Measurements from ENCODE around the gene PPFIBP1.

The PPFIBP1 gene

DNA sequence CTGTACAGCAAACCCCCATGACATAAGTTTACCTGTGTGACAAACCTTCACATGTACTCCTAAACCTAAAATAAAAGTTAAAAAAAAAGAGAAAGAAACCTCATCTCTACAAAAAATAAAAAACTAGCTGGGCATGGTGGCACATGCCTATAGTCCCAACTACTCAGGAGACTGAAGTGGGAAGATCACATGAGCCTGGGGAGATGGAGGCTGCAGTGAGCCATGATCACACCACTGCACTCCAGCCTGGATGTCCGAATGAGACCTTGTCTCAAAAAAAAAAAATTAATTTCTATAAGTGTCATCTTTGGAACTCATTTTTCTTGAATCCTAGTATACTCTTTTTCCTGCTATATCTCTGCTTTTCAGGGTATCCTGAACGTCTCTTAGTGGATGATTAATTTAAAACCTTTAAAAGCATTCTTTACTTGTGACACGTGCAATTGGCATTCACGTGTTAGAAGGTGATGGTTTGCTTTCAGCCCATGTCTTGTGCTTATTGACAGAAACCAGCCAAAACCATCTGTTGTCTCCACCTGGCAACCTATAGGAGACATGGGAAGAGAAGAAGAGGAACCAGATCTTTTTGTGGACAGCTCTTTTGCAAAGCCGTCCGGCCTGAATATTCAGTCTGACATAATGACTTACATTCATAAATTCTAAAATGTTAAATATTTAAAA lies 30.6 kb upstream of the PPFIBP1 start:
- TF ChIP-seq EZH2 (IDR thresholded peaks at IDR 0.05) (no peak), POLR2AphosphoS5 (IDR thresholded peaks at IDR 0.05; ENCODE audit: borderline replicate concordance, low read depth, low read length) (no peak), FOXP2 (optimal IDR thresholded peaks at IDR 0.05; ENCODE audit: control extremely low read depth, extremely low read length, insufficient read depth) (no peak)
- no peak for DNase-seq (ENCODE audit: low read depth, low spot score)
- H3K27ac ChIP-seq, result no peak overlapping the region

DNA sequence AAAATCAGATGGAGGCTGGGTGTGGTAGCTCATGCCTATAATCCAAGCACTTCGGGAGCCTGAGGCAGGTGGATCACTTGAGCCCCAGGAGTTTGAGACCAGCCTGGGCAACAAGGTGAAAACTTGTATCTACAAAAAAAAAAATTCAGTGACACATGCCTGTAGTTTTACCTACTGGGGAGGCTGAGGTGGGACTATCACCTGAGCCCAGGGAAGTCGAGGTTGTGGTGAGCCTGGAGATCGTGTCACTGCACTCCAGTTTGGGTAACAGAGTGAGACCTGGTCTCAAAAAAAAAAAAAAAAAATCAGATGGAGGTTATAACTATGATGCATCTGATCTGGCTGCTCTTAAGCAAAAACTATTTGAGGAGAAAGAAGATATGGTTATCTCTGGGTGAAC lies 26.6 kb upstream of the PPFIBP1 start:
- TF ChIP-seq POLR2AphosphoS5 (IDR thresholded peaks at IDR 0.05; ENCODE audit: borderline replicate concordance, low read depth, low read length), result no peak
- TF ChIP-seq FOXP2 (optimal IDR thresholded peaks at IDR 0.05; ENCODE audit: control extremely low read depth, extremely low read length, insufficient read depth), result no peak
- TF ChIP-seq EZH2 (IDR thresholded peaks at IDR 0.05), result no peak
- no peaks in the 10 kb centered on the region for H3K9me3 ChIP-seq (ENCODE audit: low read depth, low read length)
- no peaks in the 10 kb centered on the region for H3K36me3 ChIP-seq (ENCODE audit: insufficient read depth, low read length)
- DNase-seq (ENCODE audit: low read depth, low spot score), result no peak
- H3K9ac ChIP-seq (ENCODE audit: insufficient read length), result no peak overlapping the region
- no peak overlapping the region for H3K27ac ChIP-seq
- H3K4me3 ChIP-seq, result no peak overlapping the region

More for the DNA sequence above, 30.6 kb upstream of the PPFIBP1 start:
- Histone ChIP-seq H3K9me3 (ENCODE audit: low read depth, low read length) (no peaks in the 10 kb centered on the region), H3K9ac (ENCODE audit: insufficient read length) (no peak overlapping the region), H3K36me3 (ENCODE audit: insufficient read depth, low read length) (no peaks in the 10 kb centered on the region), H3K4me3 (no peak overlapping the region)

DNA sequence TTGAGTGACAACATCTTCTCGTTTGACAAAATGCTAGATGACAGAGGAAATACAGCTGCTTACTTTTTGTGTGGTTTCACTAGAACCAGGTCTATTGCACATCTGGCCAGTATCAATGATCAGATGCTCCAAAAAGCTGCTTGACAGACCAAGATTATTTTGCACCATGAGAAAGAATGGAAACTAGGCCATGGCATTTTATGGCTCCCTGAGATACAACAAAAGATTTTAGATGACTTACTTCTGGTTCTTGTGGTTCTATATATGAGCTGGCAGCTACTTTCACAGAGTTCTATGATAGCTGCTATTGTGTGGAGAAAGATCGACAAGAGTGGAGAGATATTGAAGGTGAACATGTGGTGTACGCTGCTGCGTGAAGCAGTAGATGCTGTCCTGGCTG lies 25.9 kb upstream of the PPFIBP1 start:
- Histone ChIP-seq H3K9ac (ENCODE audit: insufficient read length) (no peak overlapping the region), H3K36me3 (ENCODE audit: insufficient read depth, low read length) (no peaks in the 10 kb centered on the region), H3K9me3 (ENCODE audit: low read depth, low read length) (no peaks in the 10 kb centered on the region), H3K27ac (no peak overlapping the region), H3K4me3 (no peak overlapping the region)
- no peak for TF ChIP-seq FOXP2 (optimal IDR thresholded peaks at IDR 0.05; ENCODE audit: control extremely low read depth, extremely low read length, insufficient read depth)
- TF ChIP-seq EZH2 (IDR thresholded peaks at IDR 0.05), result no peak
- TF ChIP-seq POLR2AphosphoS5 (IDR thresholded peaks at IDR 0.05; ENCODE audit: borderline replicate concordance, low read depth, low read length), result no peak
- DNase-seq (ENCODE audit: low read depth, low spot score), result no peak

DNA sequence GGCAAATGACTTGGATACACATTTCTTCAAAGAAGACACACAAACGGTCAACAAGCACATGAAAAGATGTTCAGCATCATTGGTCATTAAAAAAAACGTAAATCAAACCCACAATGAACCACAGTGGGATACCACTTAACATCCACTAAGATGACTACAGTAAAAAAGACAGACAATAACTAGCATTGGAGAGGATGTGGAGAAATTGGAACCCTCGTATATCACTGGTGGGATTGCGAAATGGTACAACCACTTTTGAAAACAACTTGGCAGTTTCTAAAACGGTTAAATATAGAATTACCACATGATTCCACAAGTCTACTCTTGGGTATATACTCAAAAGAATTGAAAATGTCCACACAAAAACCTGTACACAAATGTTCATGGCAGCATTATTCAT lies 25.2 kb upstream of the PPFIBP1 start:
- DNase-seq (ENCODE audit: low read depth, low spot score), result no peak
- no peak overlapping the region for H3K9ac ChIP-seq (ENCODE audit: insufficient read length)
- no peak overlapping the region for H3K27ac ChIP-seq
- H3K36me3 ChIP-seq (ENCODE audit: insufficient read depth, low read length), result no peaks in the 10 kb centered on the region
- TF ChIP-seq POLR2AphosphoS5 (IDR thresholded peaks at IDR 0.05; ENCODE audit: borderline replicate concordance, low read depth, low read length), result no peak
- TF ChIP-seq FOXP2 (optimal IDR thresholded peaks at IDR 0.05; ENCODE audit: control extremely low read depth, extremely low read length, insufficient read depth), result no peak
- no peak for TF ChIP-seq EZH2 (IDR thresholded peaks at IDR 0.05)
- no peak overlapping the region for H3K4me3 ChIP-seq
- H3K9me3 ChIP-seq (ENCODE audit: low read depth, low read length), result no peaks in the 10 kb centered on the region

DNA sequence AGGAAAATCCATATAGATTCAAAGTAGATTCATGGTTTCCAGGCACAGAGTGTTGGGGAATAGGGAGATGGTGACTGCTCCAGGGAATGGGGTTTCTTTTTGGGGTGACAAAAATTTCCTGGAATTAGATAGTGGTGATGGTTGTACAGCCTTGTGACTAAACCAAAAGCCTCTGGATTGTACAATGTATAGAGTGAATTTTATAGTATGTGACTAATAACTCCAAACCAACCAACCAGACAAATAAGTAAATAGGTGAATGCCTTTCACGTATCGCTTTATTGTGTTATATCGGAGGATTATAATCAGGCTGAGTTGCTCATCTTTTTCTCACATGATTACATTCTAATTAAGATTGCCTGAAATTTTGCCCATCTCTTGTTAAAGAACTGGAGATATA lies 24.6 kb upstream of the PPFIBP1 start:
- Histone ChIP-seq H3K36me3 (ENCODE audit: insufficient read depth, low read length) (no peaks in the 10 kb centered on the region), H3K9ac (ENCODE audit: insufficient read length) (no peak overlapping the region), H3K4me3 (no peak overlapping the region), H3K9me3 (ENCODE audit: low read depth, low read length) (no peaks in the 10 kb centered on the region), H3K27ac (no peak overlapping the region)
- TF ChIP-seq EZH2 (IDR thresholded peaks at IDR 0.05) (no peak), FOXP2 (optimal IDR thresholded peaks at IDR 0.05; ENCODE audit: control extremely low read depth, extremely low read length, insufficient read depth) (no peak), POLR2AphosphoS5 (IDR thresholded peaks at IDR 0.05; ENCODE audit: borderline replicate concordance, low read depth, low read length) (no peak)
- DNase-seq (ENCODE audit: low read depth, low spot score), result no peak

DNA sequence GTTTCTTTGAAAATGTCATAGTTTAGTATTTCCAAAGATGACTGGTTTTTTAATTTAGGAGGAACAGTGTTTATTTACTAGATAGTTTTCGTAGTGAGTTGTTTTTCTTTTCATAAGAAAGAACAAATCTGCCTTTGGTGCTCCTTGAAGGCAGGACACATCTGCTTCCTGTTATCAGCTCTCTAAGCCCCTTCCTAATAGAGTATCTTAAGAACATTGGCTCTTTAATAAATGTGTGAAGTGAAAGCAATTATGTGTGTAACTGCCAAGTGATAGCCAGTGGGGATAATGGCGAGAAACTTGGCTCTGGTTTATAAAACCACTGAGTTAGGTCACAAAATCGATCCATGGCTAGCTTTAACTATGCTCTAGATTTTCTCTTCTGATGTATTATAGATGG lies 23.5 kb upstream of the PPFIBP1 start:
- no peak for DNase-seq (ENCODE audit: low read depth, low spot score)
- Histone ChIP-seq H3K9ac (ENCODE audit: insufficient read length) (no peak overlapping the region), H3K36me3 (ENCODE audit: insufficient read depth, low read length) (no peaks in the 10 kb centered on the region), H3K27ac (no peak overlapping the region), H3K4me3 (no peak overlapping the region), H3K9me3 (ENCODE audit: low read depth, low read length) (no peaks in the 10 kb centered on the region)
- TF ChIP-seq FOXP2 (optimal IDR thresholded peaks at IDR 0.05; ENCODE audit: control extremely low read depth, extremely low read length, insufficient read depth) (no peak), EZH2 (IDR thresholded peaks at IDR 0.05) (no peak), POLR2AphosphoS5 (IDR thresholded peaks at IDR 0.05; ENCODE audit: borderline replicate concordance, low read depth, low read length) (no peak)

GRCh38 chr12:27502021-27502435 lies 22.0 kb upstream of the PPFIBP1 start:
- no peak overlapping the region for H3K9ac ChIP-seq (ENCODE audit: insufficient read length)
- H3K9me3 ChIP-seq (ENCODE audit: low read depth, low read length), result no peaks in the 10 kb centered on the region
- no peak overlapping the region for H3K4me3 ChIP-seq
- DNase-seq (ENCODE audit: low read depth, low spot score), result no peak
- no peak overlapping the region for H3K27ac ChIP-seq
- TF ChIP-seq EZH2 (IDR thresholded peaks at IDR 0.05) (no peak), POLR2AphosphoS5 (IDR thresholded peaks at IDR 0.05; ENCODE audit: borderline replicate concordance, low read depth, low read length) (no peak), FOXP2 (optimal IDR thresholded peaks at IDR 0.05; ENCODE audit: control extremely low read depth, extremely low read length, insufficient read depth) (no peak)
- no peaks in the 10 kb centered on the region for H3K36me3 ChIP-seq (ENCODE audit: insufficient read depth, low read length)

GRCh38 chr12:27504507-27504906 lies 19.5 kb upstream of the PPFIBP1 start:
- no peak for DNase-seq (ENCODE audit: low read depth, low spot score)
- no peak overlapping the region for H3K27ac ChIP-seq
- no peak overlapping the region for H3K9ac ChIP-seq (ENCODE audit: insufficient read length)
- no peaks in the 10 kb centered on the region for H3K36me3 ChIP-seq (ENCODE audit: insufficient read depth, low read length)
- H3K9me3 ChIP-seq (ENCODE audit: low read depth, low read length), result no peaks in the 10 kb centered on the region
- H3K4me3 ChIP-seq, result no peak overlapping the region
- TF ChIP-seq FOXP2 (optimal IDR thresholded peaks at IDR 0.05; ENCODE audit: control extremely low read depth, extremely low read length, insufficient read depth), result no peak
- TF ChIP-seq EZH2 (IDR thresholded peaks at IDR 0.05), result no peak
- TF ChIP-seq POLR2AphosphoS5 (IDR thresholded peaks at IDR 0.05; ENCODE audit: borderline replicate concordance, low read depth, low read length), result no peak

GRCh38 chr12:27505109-27505508 lies 18.9 kb upstream of the PPFIBP1 start:
- no peak overlapping the region for H3K27ac ChIP-seq
- no peaks in the 10 kb centered on the region for H3K9me3 ChIP-seq (ENCODE audit: low read depth, low read length)
- TF ChIP-seq POLR2AphosphoS5 (IDR thresholded peaks at IDR 0.05; ENCODE audit: borderline replicate concordance, low read depth, low read length) (no peak), EZH2 (IDR thresholded peaks at IDR 0.05) (no peak), FOXP2 (optimal IDR thresholded peaks at IDR 0.05; ENCODE audit: control extremely low read depth, extremely low read length, insufficient read depth) (no peak)
- DNase-seq (ENCODE audit: low read depth, low spot score), result no peak
- no peaks in the 10 kb centered on the region for H3K36me3 ChIP-seq (ENCODE audit: insufficient read depth, low read length)
- H3K9ac ChIP-seq (ENCODE audit: insufficient read length), result no peak overlapping the region
- no peak overlapping the region for H3K4me3 ChIP-seq

Measured in SK-N-MC (cell line).